NCI-H524 treated with DMSO at 0.1 percent for 48 hours (cell line): ENCODE measurements around the gene TJP2.

Source experiments
- DNase-seq: peaks from one replicate; lab custom pipeline; 2025; lab: John Stamatoyannopoulos, UW

TJP2 gene

DNA sequence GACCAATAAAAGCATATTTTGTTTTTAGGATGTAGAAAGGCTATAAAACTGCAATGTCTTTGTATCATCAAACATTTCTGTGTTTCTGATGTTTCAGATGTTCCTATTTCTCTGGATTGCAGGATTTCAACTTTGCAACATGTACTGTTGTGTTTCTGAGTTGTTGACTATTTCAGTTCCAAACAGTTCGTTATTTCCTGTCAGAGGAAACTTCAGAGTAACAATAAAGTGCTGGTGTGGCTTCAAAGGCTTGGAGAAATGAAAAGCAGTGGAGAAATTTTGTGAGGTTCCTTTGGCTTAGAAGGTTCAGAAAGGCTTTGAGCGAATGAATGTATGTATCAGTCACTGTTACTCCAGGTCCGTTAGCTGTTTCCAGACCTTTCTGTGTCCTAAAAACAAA is 17.2 kb downstream of the TJP2 start:
- DNase-seq, result no peak

DNA sequence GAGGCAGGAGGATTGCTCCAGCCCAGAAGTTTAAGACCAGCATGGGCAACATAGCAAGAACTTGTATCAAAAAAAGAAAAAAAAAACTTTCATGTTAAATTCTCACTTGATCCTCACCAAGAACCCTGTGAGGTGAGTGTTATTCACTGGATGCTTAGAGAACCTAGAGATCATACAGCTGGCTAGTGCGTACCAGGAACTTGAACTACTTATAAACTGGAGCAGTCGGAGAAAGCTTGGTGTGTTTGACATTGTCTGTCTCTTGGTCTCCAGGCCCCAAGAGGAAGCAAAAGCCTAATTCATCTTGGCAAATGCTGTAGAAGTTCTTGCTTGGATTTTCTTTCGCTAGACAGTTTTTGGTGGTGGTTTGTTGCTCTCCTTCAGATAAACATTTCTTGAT is 18.1 kb downstream of the TJP2 start:
- DNase-seq, result no peak

GRCh38 chr9:69193685-69194032 is 19.6 kb downstream of the TJP2 start:
- no peak for DNase-seq

DNA sequence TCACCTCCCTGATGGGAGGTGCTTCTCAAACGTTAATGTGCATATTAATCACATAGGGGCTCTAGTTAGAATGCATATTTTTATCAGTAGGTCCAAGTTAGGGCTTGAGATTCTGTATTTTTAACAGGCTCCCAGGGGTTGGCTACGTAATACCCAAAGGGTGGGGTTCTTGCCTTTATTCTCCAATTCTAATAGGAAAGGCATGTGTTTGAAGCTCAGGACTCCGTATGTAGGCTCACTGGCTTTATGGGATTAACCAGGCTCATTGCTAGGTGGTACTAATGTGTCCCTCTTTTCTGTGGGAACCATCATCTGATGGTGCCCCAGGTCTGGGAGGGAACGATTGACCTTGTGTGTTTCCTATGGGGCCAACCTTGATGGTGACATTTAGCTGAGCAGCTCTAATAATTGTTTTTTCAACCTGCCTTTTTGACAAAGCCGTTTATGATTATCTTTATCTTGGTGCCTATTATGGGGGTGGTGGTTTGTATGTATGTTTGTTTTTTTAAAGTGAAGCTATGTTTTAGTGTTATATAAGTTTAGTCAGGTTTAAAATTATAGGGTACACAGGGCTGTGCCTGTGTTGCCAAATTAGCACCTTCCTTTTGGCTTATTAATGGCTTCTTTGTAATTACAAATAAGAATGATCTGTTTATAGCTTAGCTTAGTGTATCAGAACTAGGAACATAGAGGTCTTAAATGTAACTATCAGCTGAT is 20.8 kb downstream of the TJP2 start:
- no peak for DNase-seq

DNA sequence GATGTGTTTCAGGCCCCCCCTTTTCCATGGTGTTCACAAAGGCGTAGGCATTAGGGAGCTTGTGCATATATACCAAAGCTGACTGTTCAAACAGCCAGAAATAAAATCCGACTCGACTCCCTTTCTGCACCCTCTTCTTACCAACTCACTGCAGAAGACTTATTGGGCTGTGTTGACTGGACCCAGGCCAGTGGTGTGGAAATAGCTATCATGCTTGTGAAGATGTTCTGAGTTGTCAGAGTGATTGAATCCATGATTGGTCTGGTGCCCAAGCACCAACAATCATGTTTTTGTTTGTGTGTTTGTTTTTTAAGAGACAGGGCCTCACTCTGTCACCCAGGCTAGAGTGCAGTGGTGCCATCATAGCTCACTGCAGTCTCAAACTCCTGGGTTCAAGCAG is 21.6 kb downstream of the TJP2 start:
- DNase-seq, result no peak

DNA sequence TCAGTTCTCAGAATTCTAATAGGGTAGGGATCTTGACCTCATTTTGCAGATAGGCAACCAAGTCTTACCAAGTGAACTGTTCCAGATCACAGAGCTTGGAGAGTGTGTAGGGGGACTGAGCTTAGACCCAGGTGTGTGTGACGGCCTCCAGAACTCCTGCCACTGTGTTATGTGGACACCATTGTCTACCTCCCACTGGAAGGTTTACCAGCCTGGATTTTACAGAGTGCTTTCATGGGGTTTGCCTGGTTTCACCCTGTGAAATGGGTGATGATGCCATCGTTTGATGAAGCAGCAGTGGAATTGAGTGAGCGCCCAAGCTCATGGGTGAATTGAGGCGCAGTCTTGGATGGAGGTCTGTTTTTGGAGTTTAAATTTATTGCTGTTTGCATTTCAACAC is 23.6 kb downstream of the TJP2 start:
- DNase-seq, result no peak

GRCh38 chr9:69198521-69199220 is 24.6 kb downstream of the TJP2 start:
- no peak for DNase-seq

DNA sequence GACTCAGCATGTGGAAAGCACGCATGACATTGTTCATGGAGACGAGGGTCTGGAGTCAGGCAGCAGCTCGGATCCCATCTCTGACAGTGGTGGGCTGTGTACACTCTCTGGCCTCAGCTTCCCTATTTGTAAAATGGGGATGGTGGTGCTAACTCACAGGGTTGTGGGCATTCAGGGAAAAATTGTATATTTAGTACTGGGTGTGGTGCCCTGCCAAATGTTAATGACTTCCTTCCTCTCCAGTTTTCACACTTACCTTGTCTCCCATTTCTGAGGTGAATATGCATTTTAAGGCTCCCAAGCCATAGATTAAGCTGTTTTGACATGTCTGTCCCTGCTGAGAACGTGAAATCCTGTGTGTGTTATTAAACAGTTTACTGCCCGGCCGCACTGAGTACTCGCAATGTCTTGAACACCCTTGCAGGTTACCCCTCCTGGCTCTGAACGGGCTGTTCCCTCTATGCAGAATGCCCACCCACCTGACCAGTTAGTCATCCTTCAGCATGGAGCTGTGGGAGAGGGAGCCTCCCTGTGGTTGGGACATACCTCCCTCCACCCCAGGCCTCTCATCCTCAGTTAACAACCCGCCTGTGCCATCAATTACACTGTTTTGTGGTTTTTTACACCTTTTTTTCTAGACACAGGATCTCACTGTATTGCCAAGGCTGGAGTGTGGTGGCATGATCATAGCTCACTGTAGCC is 25.8 kb downstream of the TJP2 start:
- DNase-seq, result no peak

GRCh38 chr9:69202556-69202955 is 28.5 kb downstream of the TJP2 start:
- no peak for DNase-seq

GRCh38 chr9:69204326-69204725 is 30.2 kb downstream of the TJP2 start:
- no peak for DNase-seq

DNA sequence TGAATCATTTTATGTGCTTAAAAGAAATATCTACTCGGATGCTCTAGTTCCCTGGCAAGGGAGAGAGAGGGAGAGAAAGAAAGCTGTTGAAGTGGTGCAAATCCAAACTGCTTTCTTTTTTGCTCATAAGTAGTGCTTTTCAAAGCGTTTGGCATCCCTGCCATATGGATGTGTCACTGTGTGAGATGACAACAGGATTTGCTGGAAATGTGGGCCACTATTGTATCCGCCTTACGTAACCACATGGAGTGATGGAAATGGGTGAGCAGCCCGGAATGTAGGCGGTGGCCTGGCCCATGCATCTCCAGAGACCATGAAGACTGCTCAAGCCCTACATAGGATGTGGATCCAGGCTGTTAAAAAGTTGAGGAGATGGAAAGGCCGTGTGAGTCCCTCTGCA is 30.8 kb downstream of the TJP2 start:
- no peak for DNase-seq

- DNase-seq, result no peak
Measured at GRCh38 chr9:69206047-69206446, 32.0 kb downstream of the TJP2 start.

DNA sequence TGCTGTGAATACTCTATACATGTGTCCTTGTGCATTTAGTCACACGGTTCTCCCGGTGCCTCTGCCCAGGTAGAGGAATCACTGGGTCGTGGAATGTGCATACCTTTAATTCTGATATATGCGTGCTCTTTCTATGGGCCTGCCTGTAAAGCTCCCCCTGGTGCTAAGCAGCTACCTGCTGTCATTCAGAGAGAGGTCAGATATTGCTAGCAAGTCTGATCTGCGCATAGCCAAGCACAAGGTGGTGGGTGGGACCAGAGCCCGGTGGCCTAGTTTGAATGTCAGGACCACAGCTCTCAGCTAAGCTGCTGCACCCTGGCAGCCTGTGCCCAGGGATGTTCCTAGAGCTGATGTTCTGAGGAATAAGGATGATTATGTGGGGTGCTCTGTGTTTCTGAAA is 33.4 kb downstream of the TJP2 start:
- DNase-seq, result no peak

- DNase-seq, result no peak
Measured at GRCh38 chr9:69211424-69212036, 37.5 kb downstream of the TJP2 start.

DNA sequence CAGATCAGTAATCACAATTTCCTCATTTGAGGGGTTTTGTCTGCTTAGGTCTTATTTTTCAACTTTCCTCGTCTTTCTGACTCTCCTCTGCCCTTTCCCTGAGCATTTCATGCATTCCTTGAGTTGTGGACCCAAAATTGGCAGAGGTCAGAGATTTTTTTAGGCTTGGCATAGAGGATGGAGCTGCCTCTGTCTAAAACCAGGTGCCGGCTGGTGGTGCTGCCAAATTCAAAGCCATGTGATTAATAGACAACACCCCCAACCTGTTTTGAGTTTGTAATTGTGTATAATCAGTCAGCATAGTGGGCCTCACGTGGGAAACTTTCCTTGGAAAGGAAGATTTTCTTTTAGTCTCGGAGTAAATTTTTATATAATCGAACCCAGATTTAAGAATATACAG is 39.6 kb downstream of the TJP2 start:
- DNase-seq, result no peak

GRCh38 chr9:69214939-69215338 is 40.9 kb downstream of the TJP2 start:
- no peak for DNase-seq

- DNase-seq, result no peak
Measured at GRCh38 chr9:69215774-69216485, 41.9 kb downstream of the TJP2 start.

GRCh38 chr9:69218166-69218565 is 44.1 kb downstream of the TJP2 start:
- no peak for DNase-seq

DNA sequence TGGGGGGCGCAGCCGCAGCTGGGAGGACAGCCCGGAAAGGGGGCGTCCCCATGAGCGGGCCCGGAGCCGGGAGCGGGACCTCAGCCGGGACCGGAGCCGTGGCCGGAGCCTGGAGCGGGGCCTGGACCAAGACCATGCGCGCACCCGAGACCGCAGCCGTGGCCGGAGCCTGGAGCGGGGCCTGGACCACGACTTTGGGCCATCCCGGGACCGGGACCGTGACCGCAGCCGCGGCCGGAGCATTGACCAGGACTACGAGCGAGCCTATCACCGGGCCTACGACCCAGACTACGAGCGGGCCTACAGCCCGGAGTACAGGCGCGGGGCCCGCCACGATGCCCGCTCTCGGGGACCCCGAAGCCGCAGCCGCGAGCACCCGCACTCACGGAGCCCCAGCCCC is 47.0 kb downstream of the TJP2 start:
- no peak for DNase-seq

DNA sequence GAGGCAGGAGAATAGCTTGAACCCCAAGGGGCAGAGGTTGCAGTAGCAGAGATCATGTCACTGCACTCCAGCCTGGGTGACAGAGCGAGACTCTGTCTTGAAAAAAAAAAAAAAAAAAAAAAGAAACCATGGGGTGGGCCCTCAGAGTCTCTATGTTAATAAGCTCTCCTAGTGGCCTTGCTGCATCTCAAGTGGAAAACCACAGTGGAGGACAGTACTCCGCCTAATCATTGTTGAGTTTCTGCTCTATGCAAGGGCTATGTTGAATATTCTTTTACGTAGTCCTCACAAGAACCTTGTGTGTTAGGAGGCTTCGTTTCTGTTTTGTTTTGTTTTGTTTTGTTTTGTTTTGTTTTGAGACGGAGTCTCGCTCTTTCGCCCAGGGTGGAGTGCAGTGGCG is 48.9 kb downstream of the TJP2 start:
- DNase-seq, result no peak

- no peak for DNase-seq
Measured at GRCh38 chr9:69223605-69224004, 49.5 kb downstream of the TJP2 start.

DNA sequence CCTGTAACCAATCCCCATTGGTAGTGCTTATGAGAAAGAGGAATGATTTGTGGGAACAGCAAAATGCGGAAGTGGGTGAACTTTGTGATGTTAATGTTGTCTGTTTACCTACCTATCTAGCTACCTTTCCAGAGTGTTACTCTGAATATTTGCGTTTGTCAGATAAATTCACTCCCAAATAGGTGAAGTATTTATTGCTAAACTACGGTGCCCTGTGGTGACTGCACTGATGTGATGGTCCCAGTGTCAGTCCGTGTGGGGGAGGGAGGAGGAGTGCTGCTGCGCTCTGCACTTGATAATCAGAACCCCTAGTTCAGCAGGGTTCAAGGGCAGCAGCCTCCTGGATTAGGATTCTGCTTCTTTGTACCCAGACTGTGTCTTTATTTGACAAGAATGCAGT is 55.3 kb downstream of the TJP2 start:
- DNase-seq, result no peak
